Aorta (tissue), 5 donors: ENCODE results near the gene SH3BGRL2. TPM values are rescaled to one million over a fixed set of nuclear protein-coding genes. Genes with fewer than 3 reads are reported as not detected.
A peak's percentile ranks its signal among the peaks of the same experiment; 100 is the strongest.
"Not testable (repeated sequence)": the region's sequence is repeated elsewhere in the genome, so short reads cannot be mapped to it uniquely, and the experiment has no call there.

ENCODE experiments used
- ATAC-seq: fragments of 200-7000 bp; cut with Tn5 transposase; one replicate; pipeline ENCODE4 v1.9.1; 2022; ENCODE audit warnings: moderate library complexity; ENCODE audit not compliant: low FRiP score
- DNase-seq, 2 donors: peaks; one replicate each; pipeline ENCODE4 v3.0.0-alpha.2; 2020
- H3K27ac ChIP-seq, 2 donors: one replicate each; pipeline ENCODE4 v1.5.1; 2013; ENCODE audit warnings: low read length in 2 of 2, mild to moderate bottlenecking in 2 of 2, moderate library complexity in 2 of 2, control low read depth in 1 of 2, inconsistent platforms in 1 of 2, low read depth in 1 of 2
- H3K27me3 ChIP-seq, 2 donors: one replicate each; pipeline ENCODE4 v1.6.1; 2013; ENCODE audit warnings: control low read depth in 1 of 2, low read length in 1 of 2, mild to moderate bottlenecking in 1 of 2, moderate library complexity in 1 of 2; ENCODE audit not compliant: insufficient read depth in 2 of 2, control insufficient read depth in 1 of 2
- H3K36me3 ChIP-seq, 2 donors: one replicate each; pipeline ENCODE4 v1.6.1; 2013; ENCODE audit warnings: control low read depth in 1 of 2, low read length in 1 of 2, mild to moderate bottlenecking in 1 of 2; ENCODE audit not compliant: insufficient read depth in 2 of 2, control insufficient read depth in 1 of 2
- H3K4me1 ChIP-seq, 2 donors: one replicate each; pipeline ENCODE4 v1.6.1; 2013; ENCODE audit warnings: low read length in 2 of 2, control low read depth in 1 of 2, mild to moderate bottlenecking in 1 of 2, moderate library complexity in 1 of 2; ENCODE audit not compliant: insufficient read depth in 2 of 2, control insufficient read depth in 1 of 2
- H3K4me3 ChIP-seq, 2 donors: one replicate each; pipeline ENCODE4 v1.5.1; 2013; ENCODE audit warnings: low read length in 2 of 2, control low read depth in 1 of 2, mild to moderate bottlenecking in 1 of 2
- H3K9me3 ChIP-seq: one replicate; pipeline ENCODE4 v1.6.1; 2013; ENCODE audit warnings: mild to moderate bottlenecking, low read length; ENCODE audit not compliant: control insufficient read depth
- WGBS, 2 donors: extraction: QIAGEN DNeasy Blood & Tissue Kit; methylation state at CpG; one replicate each; pipeline ENCODE4 v1.1.7; 2013; 5-methylcytosine and 5-hydroxymethylcytosine counted together
- intact Hi-C, 2 donors: fragments of 100-400 bp; cut with DNase I; formaldehyde crosslinking; loops; one replicate each; pipeline versions ENCODE4 v1.14.2 to v1.15.0; 2022
- polyA plus RNA-seq, 2 donors: library from polyadenylated mRNA; stranded (reverse); fragments of 200-250 nt; gene quantifications; one replicate each; pipeline ENCODE4 v1.2.3, GENCODE V29; 2013
- total RNA-seq, 2 donors: library from RNA; stranded (reverse); fragmentation: NEBNext Ultra II Directional; extraction: Animal tissue kit (Norgen Biotek cat#: 25700); gene quantifications; one replicate each; pipeline ENCODE4 v1.2.1, GENCODE V29; 2021
- donor health status: healthy with polysubstance abuse.
- donor health status: Bipolar disorder and iron deficiency.
- donor health status: DM: no; HTN: no; CAD: no.
- donor health status: DM: no; HTN: no; CAD: no.
- donor health status: DM: yes; HTN: yes; CAD: no.

Gene SH3BGRL2
- total and polyA plus RNA-seq, 4 donors, result 1.8 to 23.7 (median 20.8) TPM

DNA sequence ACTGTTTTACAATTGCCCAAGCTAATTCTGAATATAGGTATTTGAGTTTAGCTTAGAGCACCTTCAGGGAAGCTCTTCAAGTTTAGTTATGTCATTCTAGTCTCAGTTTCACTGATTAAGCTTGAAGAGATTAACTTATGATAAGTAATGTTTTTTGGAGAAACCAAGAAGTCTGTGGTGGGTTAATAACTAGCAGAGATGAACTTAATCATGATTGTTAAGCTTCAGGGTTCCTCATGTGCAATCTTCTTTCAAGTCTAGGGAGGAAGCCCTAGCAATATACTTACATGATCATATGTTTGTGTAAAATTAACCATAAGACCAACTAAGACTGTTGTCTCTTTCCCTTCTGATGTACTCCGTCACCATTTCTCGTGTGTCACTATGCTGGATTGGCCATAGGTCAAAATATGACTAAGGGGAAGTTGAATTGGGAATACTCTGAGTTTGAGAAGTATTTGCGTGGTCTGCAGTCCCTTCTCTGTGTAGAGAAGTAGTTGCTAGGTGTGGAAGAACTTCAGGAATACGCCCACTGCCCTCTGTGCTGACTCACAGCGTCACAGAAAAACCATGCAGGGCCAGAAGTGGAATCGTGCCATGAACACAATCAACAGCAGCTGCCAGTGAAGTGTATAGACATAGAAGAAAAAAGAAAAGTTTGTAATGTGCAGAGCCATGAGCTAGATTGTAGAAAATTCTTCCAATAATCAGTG lies 88.3 kb downstream of the SH3BGRL2 start:
- intact Hi-C loops, result no loop called here
- H3K36me3 ChIP-seq, result no peaks in the 10 kb centered on the region
- H3K27me3 ChIP-seq, result no peaks in the 10 kb centered on the region
- no peaks in the 10 kb centered on the region for H3K9me3 ChIP-seq
- DNase-seq (no peak), ATAC-seq (no peak)
- H3K4me3 ChIP-seq, result no peak overlapping the region
- WGBS, 2 donors, result 50 to 54% methylated on average over 6 of the region's 6 CpGs
- no peak overlapping the region for H3K27ac ChIP-seq
- no peaks in the 10 kb centered on the region for H3K4me1 ChIP-seq

DNA sequence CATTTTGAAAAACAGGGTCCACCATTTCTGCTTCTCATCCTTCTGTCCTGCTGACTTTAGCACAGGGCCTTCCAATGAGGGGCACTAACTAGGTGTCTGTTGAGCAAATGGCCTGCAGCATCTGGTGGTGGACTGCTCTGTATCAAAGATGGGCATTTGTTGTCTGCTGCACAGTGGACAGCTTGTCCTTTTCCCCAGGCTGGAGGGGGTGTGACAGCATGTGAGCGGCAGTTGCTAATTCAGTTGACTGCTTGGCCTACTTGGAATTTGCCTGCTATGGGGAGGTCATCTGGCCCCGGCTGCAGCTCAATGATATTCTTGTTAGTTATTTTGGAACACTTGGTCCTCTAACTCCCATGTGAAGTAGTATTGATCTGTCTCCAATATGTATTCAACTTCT lies 93.7 kb downstream of the SH3BGRL2 start:
- Histone ChIP-seq H3K4me1 (no peaks in the 10 kb centered on the region), H3K27me3 (no peaks in the 10 kb centered on the region), H3K27ac (no peak overlapping the region), H3K36me3 (no peaks in the 10 kb centered on the region), H3K4me3 (no peak overlapping the region), H3K9me3 (no peaks in the 10 kb centered on the region)
- intact Hi-C loops, result no loop called here
- ATAC-seq (no peak), DNase-seq (no peak)
- WGBS, 2 donors, result 82 to 84% methylated on average over 2 of the region's 2 CpGs

DNA sequence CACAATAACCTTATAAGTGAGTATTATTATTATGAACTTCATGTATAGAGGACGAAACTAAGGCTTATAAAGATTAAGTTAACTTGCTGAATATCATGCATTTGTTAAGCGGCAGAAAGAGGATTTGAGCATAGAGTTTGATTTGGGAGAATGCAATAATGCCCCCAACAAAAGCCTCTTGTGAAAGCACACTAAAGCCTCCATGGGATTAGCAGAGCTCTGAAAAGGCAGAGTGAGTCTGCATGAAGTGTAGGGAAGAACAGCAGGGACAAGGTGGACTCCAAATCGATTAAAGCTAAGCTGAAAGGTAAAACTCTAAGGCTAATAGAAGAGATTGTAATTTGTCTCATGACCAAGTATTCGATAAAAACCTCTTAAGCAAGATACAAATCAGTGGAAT lies 100.3 kb downstream of the SH3BGRL2 start:
- H3K27ac ChIP-seq, result no peak overlapping the region
- ATAC-seq, result no peak
- no peaks in the 10 kb centered on the region for H3K36me3 ChIP-seq
- no peaks in the 10 kb centered on the region for H3K4me1 ChIP-seq
- H3K27me3 ChIP-seq, result no peaks in the 10 kb centered on the region
- WGBS, 2 donors, result 79 to 90% methylated on average over 4 of the region's 4 CpGs
- no peak for DNase-seq
- intact Hi-C loops, result no loop called here
- H3K4me3 ChIP-seq, result no peak overlapping the region
- H3K9me3 ChIP-seq, result no peaks in the 10 kb centered on the region

DNA sequence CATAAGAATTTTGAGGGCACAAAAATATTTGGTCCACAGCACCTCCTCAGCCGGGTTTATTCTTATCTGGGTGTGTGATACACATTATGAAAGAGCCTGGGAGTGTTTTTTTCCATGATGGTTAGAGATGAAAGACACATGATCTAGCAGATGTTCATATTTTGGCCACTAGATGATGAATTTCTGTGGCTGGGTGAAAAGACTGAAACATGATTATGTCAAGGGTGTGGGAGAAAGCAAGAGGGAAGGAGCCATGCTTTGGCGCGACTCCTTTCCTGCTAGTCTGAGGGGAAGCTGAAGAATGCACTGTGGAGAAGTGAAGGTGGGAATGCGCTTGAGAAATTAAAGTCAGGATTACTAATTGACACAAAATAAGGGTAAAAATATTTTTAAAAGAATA lies 102.3 kb downstream of the SH3BGRL2 start:
- intact Hi-C loops, result no loop called here
- no peaks in the 10 kb centered on the region for H3K36me3 ChIP-seq
- 88 to 89% methylated on average over 4 of the region's 4 CpGs for WGBS, 2 donors
- no peaks in the 10 kb centered on the region for H3K4me1 ChIP-seq
- no peak for ATAC-seq
- H3K27ac ChIP-seq, result no peak overlapping the region
- no peaks in the 10 kb centered on the region for H3K27me3 ChIP-seq
- no peak overlapping the region for H3K4me3 ChIP-seq
- no peaks in the 10 kb centered on the region for H3K9me3 ChIP-seq
- DNase-seq, result no peak

DNA sequence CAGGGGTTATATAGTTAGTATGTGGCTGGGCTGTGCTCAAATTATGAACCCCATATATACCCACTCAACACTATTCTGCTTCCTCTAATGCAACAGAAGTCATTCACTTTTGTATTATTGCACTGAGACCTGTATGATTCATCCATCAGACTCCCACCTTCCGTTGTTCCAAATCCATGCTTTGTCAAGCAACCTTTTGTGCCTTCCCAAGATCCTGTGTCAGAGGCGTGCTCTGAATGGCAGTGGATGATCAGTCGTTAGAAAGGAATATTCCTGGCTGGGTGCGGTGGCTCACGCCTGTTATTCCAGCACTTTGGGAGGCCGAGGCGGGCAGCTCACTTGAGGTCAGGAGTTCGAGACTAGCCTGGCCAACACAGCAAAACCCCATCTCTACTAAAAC lies 103.2 kb downstream of the SH3BGRL2 start:
- no peak overlapping the region for H3K4me3 ChIP-seq
- ATAC-seq (no peak), DNase-seq (no peak)
- H3K27ac ChIP-seq, result no peak overlapping the region
- intact Hi-C loops, result no loop called here
- H3K27me3 ChIP-seq, result no peaks in the 10 kb centered on the region
- H3K36me3 ChIP-seq, result no peaks in the 10 kb centered on the region
- H3K9me3 ChIP-seq, result no peaks in the 10 kb centered on the region
- H3K4me1 ChIP-seq, result no peaks in the 10 kb centered on the region
- WGBS, 2 donors, result 96% methylated on average over 8 of the region's 8 CpGs

DNA sequence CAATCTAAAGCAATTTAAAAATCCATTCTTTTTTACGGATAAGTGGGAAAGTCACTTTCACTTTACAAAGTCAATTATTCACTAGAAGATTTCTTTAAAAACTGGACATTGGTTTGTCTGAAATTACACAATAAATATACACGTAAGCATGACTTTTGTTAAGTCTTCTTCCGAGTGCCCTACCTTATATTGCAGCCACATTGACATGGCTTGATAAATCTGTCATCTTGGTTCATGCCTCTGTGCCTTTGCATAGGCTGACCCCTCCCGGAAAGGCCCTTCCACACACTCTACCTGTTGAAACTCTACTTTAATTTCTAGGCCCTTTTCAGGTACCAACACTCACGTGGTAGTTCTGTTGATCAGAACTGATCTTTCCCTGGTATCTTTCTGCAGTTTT lies 104.1 kb downstream of the SH3BGRL2 start:
- DNase-seq, result no peak
- no peak for ATAC-seq

DNA sequence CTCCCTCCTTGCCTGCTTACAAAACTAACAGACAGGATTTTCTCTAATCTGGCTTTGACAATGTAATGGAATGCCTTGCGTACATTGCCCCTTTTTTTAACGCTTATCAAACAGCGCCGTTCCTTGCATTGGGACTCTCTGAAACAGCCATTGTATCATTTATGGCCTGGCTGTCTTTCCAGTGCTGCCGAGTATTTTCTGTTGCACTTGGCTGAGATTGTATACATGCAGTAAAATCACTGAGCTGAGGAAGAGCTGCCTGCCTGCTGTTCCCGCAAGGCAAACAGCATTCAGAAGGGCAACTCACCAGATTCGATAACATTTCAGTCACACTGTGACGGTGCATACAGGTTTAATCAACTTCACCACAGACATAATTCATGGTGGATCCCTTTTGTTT lies 106.0 kb downstream of the SH3BGRL2 start:
- Histone ChIP-seq H3K27ac (no peak overlapping the region), H3K4me3 (peak overlapping the region in 1 of 2 donors; percentile 18), H3K9me3 (no peaks in the 10 kb centered on the region), H3K36me3 (no peaks in the 10 kb centered on the region), H3K4me1 (no peaks in the 10 kb centered on the region), H3K27me3 (no peaks in the 10 kb centered on the region)
- intact Hi-C loops, result no loop called here
- ATAC-seq, result no peak
- DNase-seq, result no peak
- WGBS, 2 donors, result 10 to 11% methylated on average over 8 of the region's 8 CpGs

More for the DNA sequence above, 104.1 kb downstream of the SH3BGRL2 start:
- Histone ChIP-seq H3K27me3 (no peaks in the 10 kb centered on the region), H3K27ac (no peak overlapping the region), H3K36me3 (no peaks in the 10 kb centered on the region), H3K9me3 (no peaks in the 10 kb centered on the region), H3K4me1 (no peaks in the 10 kb centered on the region), H3K4me3 (no peak overlapping the region)
- WGBS, 2 donors, result 92 to 94% methylated on average over 5 of the region's 5 CpGs
- intact Hi-C loops, result no loop called here

DNA sequence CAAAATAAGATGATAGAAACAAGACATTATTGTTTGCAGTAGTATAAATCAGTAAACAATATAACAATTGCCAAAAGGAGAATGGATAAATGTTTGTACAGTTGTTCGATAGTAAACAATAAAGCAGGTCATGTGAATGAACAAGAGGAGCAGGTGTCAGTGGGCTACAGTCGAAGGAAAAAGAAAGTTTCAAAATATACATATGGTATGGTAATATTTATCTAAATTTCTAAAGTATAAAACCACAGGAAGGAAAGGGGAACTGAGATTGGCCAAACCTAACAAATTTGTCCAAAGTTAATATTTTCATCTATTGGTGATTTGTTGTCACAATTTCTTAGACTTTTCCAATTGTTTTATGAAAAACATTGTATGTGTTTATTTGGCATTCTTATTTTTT lies 110.9 kb downstream of the SH3BGRL2 start:
- WGBS, 2 donors, result 84 to 90% methylated on average over 2 of the region's 2 CpGs
- no peaks in the 10 kb centered on the region for H3K9me3 ChIP-seq
- intact Hi-C loops, result no loop called here
- no peaks in the 10 kb centered on the region for H3K36me3 ChIP-seq
- ATAC-seq (no peak), DNase-seq (no peak)
- H3K27ac ChIP-seq, result no peak overlapping the region
- no peak overlapping the region for H3K4me3 ChIP-seq
- no peaks in the 10 kb centered on the region for H3K4me1 ChIP-seq
- H3K27me3 ChIP-seq, result no peaks in the 10 kb centered on the region

DNA sequence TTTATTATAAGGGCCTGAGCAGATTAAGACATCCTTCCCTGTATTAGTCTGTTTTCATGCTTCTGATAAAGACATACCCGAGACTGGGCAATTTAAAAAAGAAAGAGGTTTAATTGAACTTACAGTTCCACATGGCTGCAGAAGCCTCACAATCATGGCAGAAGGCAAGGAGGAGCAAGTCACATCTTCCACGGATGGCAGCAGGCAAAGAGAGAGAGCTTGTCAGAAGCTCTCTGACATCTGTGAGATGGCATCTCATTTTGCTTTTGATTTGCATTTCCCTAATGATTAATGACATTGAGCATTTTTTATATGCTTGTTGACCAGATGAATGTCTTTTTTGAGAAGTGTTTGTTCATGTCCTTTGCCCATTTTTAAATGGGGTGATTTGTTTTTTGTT lies 114.2 kb downstream of the SH3BGRL2 start:
- H3K4me1 ChIP-seq, H3K27ac ChIP-seq, H3K36me3 ChIP-seq, H3K9me3 ChIP-seq, intact Hi-C loops, ATAC-seq, DNase-seq, H3K27me3 ChIP-seq, H3K4me3 ChIP-seq: not testable (repeated sequence)
- 78 to 82% methylated on average over 2 of the region's 2 CpGs for WGBS, 2 donors
